Measurements from ENCODE around the gene NYAP2.
A peak's percentile ranks its signal among the peaks of the same experiment; 100 is the strongest.

The NYAP2 gene

DNA sequence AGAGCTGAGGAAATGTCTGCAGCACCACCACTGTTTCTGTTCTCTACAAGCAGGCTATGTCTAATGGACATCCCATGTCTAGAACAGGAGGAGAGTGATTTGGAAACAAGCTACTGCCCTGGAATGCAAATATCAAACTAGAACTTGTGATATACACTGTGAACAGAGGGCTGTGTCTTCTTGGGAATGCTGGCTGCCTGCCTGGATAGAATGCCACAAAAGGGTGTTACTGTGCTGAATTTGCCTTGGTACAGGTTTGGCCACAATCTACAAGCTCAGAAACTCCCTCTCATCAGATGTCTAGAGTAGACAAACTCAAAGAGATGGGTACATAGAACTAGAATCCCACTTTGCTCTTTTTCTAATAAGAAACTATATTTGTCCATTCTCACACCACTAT is 170.5 kb downstream of the NYAP2 start:
- no peak for DNase-seq

DNA sequence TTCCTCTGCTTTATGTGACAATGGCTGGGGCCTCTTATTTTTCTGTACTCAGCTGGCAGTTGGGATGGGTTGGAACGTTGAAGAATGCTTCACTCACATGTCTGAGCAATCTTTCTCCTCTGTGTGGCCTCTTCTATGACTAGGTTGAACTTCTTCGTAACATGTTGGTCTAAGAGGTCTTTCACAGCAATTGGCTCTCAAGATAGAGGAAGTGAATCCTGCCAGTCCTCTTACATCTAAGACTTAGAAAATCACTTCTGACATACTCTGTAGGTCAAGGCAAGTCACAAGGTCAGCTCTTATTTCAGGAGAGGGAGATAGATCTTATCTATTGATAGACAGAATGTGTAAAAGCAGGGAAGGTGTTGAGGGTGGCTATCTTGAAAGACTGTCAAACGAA is 174.1 kb downstream of the NYAP2 start:
- DNase-seq, result no peak

DNA sequence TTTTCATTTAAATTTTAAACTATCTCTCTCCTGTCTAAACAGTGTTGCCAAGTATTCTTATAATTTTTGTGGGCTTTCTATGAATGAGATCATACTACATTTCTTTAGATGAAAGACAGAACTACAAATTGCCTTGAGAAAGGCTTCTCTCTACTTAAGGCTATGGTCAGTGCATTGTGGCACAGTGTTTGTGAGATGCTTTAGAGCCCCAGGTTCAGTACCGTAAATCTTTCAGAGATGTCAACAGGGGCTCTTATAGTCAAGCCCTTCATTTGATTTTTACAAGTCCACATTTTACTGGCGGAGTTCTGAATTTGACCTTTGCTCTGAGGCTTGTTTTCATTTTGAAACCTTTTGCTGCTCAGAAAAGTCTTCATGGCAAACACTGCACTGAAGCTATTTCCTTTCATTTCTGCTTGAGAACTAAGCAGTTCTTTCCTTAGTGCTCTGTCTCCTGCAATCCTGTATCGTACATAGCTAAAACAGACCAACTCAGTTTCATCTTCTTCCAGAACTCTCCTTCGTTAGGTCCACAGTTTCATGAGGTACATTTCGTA is 175.2 kb downstream of the NYAP2 start:
- DNase-seq, result no peak

DNA sequence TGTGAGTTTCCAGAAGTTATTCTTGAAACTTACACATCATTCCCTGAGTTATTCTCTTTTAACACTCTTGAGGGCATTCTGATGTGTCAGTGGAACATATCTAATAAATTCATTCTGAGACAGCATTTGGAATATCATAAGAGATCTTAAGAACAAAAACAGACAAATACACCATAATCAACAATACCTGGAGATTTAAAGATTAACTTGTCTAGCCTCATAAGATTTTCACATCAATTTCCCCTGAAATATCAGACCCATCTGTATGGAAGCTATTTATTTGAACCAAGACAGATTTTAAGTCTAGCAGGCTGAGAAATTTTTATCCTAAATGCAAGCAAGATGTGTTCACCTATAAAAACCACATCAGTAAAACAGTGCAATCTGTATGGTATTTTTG is 181.6 kb downstream of the NYAP2 start:
- DNase-seq, result no peak

DNA sequence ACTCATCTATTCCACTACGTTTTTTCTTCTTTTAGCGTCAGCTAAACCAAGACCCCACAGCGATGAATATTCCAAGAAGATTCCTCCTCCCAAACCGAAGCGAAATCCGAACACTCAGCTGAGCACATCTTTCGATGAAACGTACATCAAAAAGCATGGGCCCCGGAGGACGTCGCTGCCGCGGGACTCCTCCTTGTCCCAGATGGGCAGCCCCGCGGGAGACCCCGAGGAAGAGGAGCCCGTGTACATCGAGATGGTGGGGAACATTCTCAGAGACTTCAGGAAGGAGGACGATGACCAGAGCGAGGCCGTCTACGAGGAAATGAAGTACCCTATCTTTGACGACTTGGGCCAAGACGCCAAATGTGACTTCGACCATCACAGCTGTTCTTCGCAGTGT is 182.4 kb downstream of the NYAP2 start:
- no peak for DNase-seq

DNA sequence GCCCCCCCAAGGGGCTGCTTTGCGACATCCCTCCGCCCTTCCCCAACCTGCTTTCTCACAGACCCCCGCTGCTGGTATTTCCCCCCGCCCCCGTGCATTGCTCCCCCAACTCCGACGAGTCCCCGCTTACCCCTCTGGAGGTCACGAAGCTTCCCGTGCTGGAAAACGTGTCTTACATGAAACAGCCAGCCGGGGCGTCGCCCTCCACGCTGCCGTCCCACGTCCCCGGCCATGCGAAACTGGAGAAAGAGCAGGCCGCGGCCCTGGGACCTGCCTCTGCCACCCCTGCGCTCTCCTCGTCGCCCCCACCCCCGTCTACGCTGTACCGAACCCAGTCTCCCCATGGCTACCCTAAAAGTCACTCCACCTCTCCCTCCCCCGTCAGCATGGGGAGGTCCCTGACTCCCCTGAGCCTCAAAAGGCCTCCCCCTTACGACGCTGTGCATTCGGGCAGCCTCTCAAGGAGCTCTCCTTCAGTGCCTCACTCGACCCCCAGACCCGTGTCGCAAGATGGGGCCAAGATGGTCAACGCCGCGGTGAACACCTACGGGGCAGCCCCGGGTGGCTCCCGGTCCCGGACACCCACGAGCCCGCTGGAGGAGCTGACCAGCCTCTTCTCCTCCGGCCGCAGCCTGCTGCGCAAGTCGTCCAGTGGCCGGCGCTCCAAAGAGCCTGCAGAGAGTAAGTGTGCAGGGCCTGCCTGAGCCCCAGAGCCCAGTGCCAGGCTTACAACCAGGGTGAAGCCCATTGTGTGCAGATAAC is 183.0 kb downstream of the NYAP2 start:
- DNase-seq, result no peak

DNA sequence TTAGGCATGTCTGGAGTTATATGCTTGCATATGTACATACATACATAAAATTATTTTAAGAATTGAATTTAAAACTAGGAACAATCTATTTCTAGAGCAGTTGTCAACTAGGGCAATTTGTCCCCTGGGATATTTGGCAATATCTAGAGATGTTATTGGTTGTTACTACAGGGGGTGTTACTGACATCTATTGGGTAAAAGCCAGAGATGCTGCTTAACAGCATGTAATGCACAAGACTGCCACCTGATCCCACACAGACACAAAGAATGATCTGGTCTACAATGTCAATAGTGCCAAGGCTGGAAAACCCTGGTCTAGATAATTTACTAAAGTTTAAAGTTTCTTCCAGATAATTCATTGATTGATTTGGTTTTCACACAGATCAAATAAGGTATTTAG is 185.3 kb downstream of the NYAP2 start:
- DNase-seq, result no peak

DNA sequence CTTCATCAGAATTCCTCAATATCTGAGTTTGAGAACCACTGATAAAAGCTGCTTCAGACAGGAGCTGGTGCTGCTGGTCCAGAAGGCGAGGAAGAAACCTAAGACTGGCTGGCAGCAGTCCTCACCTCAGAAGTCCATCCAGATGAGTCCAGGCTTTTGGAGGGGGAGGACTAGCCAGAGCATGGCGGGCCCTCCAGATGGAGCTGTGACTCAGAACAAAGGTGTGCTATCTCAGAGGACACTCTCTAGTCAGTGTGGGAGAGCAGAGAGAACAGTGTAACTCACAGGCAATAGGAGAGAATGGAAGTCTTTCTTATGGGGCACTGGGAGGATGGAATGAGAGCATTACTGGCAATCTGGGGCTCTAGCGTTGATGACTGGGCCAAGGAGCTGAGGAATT is 191.4 kb downstream of the NYAP2 start:
- no peak for DNase-seq

DNA sequence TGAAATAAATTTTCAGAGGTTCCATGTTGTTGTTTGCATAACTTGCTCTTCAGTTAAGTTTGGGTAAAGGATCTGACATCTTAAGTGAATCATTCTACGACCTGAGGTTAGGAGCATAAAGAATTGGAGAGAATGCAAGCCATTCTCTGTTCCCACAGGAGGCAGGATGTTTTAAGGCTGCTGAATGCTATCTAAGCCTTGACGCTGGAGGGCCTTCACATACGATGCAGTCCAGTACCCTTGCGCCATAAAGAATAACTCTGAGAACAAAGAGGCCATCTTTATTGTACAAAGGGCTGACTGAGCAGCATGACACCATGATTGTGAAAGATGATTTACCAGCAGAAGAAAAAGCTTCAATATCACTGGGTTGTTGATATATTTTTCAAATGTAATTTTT is 198.4 kb downstream of the NYAP2 start:
- no peak for DNase-seq

DNA sequence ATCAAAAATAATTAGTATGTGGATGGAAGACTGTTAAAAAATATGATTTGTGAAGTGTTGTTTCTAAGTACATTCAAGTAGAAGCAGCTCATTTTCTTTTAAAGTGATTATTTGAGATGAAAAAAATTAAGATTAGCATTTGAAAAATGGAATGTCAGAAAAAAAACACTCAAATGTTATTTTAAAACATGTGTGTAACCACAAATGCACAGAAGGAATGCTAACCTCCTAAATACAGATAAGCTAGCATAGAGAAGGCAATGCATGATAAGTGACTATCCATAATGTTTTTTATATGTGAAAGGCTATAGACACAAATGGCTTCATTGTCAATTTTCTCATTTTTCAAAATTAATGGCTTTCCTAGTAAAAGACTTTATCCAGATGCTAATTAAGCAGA is 198.9 kb downstream of the NYAP2 start:
- no peak for DNase-seq

DNA sequence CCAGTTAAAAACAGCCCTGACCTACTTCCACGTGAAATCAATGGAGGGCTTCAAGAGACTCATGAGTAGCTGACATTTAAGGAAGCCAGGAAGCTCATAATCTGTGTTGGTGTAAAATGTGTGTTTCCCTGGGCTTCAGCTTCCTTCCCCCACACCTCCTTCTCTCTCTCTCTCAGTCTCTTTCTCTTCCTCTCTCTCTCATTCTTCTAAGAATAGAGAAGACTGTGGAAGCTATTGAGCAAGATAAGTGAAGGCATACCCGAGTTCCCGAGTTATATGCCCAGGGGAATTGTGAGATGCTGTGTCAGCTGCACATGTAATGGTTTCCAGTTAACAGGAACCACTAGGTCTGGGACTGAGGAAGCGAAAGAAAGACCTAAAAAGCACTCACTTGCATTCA is 199.4 kb downstream of the NYAP2 start:
- DNase-seq, result peak in 1 of 4 experiments; percentile 6

DNA sequence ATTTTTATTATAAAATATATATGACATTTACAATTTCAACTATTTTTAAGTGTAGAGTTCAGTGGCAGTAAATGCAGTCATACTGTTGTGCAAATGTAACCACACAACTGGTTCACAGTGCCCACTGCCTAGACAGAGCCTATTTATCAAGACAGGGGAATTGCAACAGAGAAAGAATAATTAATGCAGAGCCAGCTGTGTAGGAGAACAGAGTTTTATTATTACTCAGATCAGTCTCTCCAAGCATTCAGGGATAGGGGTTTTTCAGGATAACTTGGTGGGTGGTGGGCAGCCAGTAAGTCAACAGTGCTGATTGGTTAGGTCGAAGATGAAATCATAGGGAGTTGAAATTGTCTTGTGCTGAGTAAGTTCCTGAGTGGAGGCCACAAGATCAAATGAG is 200.3 kb downstream of the NYAP2 start:
- no peak for DNase-seq

DNA sequence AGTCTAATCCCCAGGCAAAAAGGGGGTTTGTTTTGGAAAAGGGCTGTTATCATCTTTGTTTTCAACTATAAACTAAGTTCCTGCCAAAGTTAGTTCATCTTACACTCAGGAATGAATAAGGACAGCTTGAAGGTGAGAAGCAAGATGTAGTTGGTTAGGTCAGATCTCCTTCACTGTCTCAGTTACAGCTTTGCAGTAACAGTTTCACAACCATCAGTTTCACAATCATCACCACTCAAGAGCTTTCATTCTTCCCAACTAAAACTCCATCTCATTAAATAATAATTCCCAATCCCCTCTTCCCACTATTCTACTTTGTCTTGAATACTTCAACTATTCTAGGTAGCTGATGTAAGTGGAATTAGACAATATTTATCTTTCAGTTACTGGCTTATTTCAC is 200.9 kb downstream of the NYAP2 start:
- peak in 1 of 4 experiments; percentile 1 for DNase-seq

DNA sequence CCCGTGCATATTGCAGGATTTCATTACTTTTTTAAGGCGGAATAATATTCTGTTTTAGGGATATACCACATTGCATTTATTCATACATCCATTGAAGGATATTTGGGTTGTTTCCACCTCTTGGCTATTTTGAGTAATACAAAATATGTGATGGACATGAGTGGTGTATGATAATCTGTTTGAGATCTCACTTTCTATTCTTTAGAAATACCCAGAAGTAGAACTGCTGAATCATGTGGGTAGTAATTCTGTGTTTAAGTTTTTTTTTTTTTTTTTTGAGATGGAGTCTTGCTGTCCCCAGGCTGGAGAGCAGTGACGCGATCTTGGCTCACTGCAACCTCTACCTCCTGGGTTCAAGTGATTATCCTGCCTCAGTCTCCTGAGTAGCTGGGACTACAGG is 201.4 kb downstream of the NYAP2 start:
- no peak for DNase-seq

DNA sequence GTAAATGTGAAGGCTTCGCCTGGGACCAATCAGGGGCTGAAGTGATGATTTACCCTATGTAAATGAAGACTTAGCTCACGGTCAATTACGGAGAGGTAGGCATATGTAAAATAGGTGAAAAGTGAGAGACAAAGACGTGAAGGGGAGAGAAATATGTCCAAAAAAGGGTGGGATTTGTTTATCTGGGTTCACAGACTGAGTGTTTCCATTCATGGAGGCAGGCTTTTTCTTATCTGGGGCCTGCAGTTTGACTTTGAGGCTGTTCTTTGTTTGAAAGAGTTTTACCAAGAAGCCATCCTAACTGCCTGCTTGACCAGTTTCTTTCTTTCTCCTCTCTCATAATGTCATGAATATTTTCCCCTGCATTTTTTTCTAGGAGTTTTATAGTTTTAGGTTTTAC is 202.7 kb downstream of the NYAP2 start:
- DNase-seq, result no peak

DNA sequence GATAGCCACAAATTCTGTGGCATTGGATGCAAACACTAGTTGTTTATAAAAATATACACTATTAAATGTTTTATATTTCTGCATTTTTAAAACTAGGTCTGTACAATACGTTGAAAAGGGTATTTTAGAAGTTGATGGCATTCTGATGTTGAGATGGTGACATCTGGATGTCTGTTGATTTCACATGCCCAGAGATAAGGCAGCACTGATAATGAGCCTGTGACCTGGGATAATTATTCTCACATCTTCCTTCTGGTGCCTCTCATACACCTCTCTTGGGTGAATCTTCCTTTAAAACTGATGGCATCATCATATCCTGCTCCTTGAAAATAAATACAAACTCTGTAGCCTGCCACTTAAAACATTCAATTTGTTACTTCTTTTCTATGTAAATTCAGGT is 208.6 kb downstream of the NYAP2 start:
- DNase-seq, result no peak

DNA sequence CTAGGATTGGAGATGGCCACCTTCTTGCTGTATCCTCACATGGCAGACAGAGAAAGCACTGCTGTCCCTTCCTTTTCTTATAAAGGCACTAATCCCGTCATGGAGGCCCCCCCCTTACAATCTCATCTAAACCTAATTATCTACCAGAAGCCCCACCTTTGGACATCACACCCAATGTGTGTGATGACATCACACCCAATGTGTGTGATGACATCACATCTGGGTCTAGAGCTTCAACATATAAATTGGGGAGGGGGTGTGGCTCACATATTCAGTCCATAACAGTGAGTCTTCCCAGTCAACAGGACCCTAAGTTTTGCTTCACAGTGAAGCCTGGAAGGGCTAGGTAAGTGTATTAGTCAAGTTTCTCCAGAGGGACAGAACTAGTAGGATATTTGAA is 213.1 kb downstream of the NYAP2 start:
- no peak for DNase-seq

DNA sequence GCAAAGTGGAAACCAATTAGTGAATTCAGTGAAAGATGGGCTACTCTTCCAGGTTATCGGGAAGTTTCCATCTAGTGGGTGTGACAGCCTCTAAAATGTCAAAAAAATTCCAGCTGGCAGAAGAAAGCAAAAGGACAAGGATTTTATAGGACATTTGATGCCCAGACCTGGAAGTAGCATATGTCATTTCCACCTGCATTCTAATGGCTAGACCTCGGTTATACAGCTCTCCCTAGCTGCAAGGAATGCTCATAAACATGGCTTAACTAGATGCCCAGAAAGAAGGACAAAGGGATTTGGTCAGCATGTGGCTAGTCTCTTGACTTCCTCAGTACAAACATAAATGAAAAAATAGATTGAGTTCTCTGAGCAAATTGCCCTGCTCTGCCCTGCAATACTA is 215.4 kb downstream of the NYAP2 start:
- DNase-seq, result no peak

DNA sequence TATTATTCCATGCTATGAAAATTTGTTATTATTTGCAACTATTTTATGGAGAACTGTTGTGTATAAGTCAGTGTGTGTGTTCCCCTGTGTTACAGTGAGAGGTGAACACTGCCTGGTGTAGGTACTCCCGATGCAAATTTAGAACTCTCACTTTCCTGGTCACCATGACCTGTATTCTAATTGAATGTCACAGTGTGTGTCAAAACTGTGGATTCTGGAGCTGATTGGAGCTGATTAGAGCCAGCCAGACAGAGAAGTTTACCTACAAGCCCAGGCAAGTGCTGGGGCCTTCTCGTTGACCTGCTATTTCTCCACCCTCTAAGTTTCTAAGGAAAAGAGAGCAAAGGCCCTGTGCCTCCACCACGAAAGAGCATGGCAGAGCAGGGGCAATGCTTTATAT is 216.0 kb downstream of the NYAP2 start:
- no peak for DNase-seq

DNA sequence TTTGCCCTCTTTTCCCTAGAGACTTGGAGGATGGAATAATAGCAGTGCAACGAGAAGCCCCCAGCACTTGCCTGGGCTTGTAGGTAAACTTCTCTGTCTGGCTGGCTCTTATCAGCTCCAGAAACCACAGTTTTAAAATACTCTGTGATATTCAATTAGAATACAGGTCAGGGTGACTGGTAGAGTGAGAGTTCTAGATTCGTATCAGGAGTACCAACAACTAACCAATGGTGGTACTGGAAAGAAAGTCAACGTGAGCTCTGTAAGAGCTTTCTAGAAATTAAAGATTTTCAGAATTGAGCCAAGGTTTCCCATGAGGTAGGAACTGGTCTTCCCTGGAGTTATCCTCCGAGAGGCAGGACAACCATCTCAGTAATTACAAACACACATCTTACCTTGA is 216.9 kb downstream of the NYAP2 start:
- no peak for DNase-seq

DNA sequence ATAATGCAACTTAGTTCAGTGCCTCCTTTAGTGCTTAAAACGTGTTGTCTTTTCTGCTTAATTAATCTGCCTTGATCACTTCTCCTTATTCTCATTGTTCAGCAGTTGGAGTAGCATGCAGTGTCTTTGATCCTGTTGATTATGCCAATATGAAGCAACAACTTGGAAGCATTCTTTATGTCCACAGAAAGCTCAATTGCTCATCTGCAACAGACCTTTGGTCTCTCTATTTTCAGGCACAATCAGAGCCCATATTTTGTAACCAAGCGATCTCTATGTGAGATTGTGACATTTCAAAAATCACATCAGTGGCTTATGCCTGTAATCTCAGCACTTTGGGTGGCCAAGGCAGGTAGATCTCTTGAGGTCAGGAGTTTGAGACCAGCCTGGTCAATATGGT is 217.3 kb downstream of the NYAP2 start:
- no peak for DNase-seq

DNA sequence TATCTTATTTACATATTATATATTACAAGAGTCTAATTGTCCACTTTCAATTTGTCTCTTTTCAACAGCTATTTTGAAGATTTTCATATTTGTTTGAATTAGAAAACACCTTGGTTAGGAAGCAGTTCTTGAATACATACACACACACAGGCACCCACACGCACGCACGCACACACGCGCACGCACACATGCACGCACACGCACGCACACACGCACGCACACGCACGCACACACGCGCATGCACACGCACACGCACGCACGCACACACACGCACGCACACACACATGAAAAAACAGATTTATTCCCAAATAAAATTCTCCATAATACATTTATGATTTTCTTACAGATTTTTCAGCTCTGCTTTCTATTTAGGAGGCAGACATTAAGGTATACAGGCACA is 220.7 kb downstream of the NYAP2 start:
- no peak for DNase-seq

DNA sequence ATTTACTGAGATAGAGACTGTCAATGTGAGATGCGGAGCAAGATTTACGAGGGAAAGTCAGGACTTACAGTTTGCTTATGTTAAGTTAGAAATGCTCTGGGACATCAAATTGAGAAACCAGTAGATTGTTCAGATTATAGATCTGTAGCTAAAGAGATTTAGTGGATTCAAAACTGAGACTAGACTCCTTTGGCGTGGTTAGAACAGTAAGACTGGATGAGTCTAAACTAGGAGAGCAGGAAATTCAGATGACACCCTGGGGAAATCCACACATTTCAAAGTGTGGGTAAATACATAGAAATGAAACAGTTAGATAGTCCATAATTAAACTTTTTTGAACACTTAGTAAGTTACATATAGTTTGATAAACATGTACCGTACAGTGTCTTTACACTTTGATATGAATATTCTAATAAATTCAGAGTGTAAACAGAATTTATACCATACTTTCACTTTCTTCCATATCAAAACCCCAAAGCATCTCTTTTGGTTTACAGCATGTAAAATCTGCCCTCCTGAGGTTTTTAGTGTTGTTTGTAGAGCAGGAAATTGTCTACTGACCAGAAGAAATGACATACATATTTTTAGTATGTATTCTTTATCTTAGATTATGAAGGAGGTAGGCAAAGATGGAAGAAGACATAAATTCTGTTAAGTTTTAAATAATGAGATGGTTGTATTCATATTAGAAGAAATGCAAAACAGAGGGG is 231.5 kb downstream of the NYAP2 start:
- no peak for DNase-seq

DNA sequence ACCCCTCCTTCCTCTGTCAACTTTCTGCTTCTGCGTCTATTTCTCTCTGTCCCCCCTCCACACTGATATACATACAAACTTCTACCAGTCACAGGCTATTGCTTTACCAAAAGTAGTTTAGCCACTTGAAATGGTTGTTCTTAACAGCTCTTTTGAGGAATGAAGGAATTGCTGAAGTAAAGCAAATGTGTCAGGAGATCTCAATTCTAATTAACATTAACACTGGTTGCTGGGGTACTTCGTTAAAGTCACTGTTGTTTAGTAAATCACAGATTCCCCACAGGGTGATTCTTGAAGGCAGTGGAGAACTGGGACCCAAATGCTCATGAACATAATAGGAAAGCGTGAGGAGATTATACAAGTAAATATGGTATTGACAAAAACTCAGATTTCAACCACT is 232.8 kb downstream of the NYAP2 start:
- no peak for DNase-seq
